Astrocyte (in vitro differentiated cells and primary cell): ENCODE data around the gene CD82.

ENCODE experiments used
- CTCF ChIP-seq: IDR thresholded peaks from 2 replicates; pipeline ENCODE4 v1.5.1; 2011; ENCODE audit warnings: low read depth, mild to moderate bottlenecking, inconsistent platforms, low read length, moderate library complexity; ENCODE audit not compliant: insufficient read depth
- EZH2 ChIP-seq: IDR thresholded peaks from 2 replicates; pipeline ENCODE4 v1.6.1; 2012; ENCODE audit warnings: mild to moderate bottlenecking, low read length, inconsistent platforms; ENCODE audit not compliant: insufficient read depth

- TF ChIP-seq CTCF, result no peak
- TF ChIP-seq EZH2, result no peak
These were observed 36.9 kb upstream of the CD82 start for GRCh38 chr11:44528581-44528980.
